Neural cell (in vitro differentiated cells): ENCODE measurements around the gene MRNIP. TPM values are rescaled to one million over a fixed set of nuclear protein-coding genes. Genes with fewer than 3 reads are reported as not detected.
"Not testable (repeated sequence)": the region's sequence is repeated elsewhere in the genome, so short reads cannot be mapped to it uniquely, and the experiment has no call there.

Source experiments
- H2AFZ ChIP-seq: fragments of 200-600, 300-800 bp; sonication (generic), shearing (Covaris generic); 2 replicates; pipeline ENCODE4 v1.6.0; 2014; ENCODE audit warnings: low read depth, mild to moderate bottlenecking, antibody characterized with exemption, low read length, moderate library complexity
- H3F3A ChIP-seq: fragments of 200-600 bp; shearing (Covaris generic); 2 replicates; pipeline ENCODE4 v1.6.1; 2016; ENCODE audit warnings: mild to moderate bottlenecking, moderate library complexity, mixed read lengths, antibody characterized with exemption, low read length; ENCODE audit not compliant: insufficient read depth, poor library complexity, severe bottlenecking
- H3K27ac ChIP-seq: fragments of 200-600, 300-800 bp; sonication (generic), shearing (Covaris generic); 2 replicates; pipeline ENCODE4 v1.5.1; 2014; ENCODE audit warnings: mild to moderate bottlenecking, low read length, moderate library complexity
- H3K27me3 ChIP-seq: fragments of 300-800, 200-600 bp; sonication (generic), shearing (Covaris generic); 2 replicates; pipeline ENCODE4 v1.6.0; 2014; ENCODE audit warnings: mild to moderate bottlenecking, low read depth, low read length, moderate library complexity; ENCODE audit not compliant: insufficient read depth
- H3K36me3 ChIP-seq: fragments of 300-800, 200-600 bp; sonication (generic), shearing (Covaris generic); 2 replicates; pipeline ENCODE4 v1.5.1; 2014; ENCODE audit warnings: mild to moderate bottlenecking, antibody characterized with exemption, low read length, moderate library complexity; ENCODE audit not compliant: insufficient read depth
- H3K4me2 ChIP-seq: fragments of 300-800, 200-600 bp; sonication (generic), shearing (Covaris generic); 2 replicates; pipeline ENCODE4 v1.6.0; 2014; ENCODE audit warnings: mild to moderate bottlenecking, low read length
- H3K4me3 ChIP-seq: fragments of 300-800, 200-600 bp; sonication (generic), shearing (Covaris generic); 2 replicates; pipeline ENCODE4 v1.5.1; 2014; ENCODE audit warnings: mild to moderate bottlenecking, low read length, moderate library complexity
- H3K79me2 ChIP-seq: fragments of 200-600 bp; shearing (Covaris generic); replicated peaks from 2 replicates; pipeline ENCODE4 v1.6.0; 2014; ENCODE audit warnings: mild to moderate bottlenecking, low read length, moderate library complexity; ENCODE audit not compliant: insufficient read depth
- H3K9ac ChIP-seq: fragments of 300-800, 200-600 bp; sonication (generic), shearing (Covaris generic); 2 replicates; pipeline ENCODE4 v1.6.1; 2016; ENCODE audit warnings: mild to moderate bottlenecking, low read length, mixed read lengths
- H3K9me2 ChIP-seq: fragments of 200-600 bp; shearing (Covaris generic); 2 replicates; pipeline ENCODE4 v1.6.1; 2016; ENCODE audit warnings: mild to moderate bottlenecking, low read length, mixed read lengths; ENCODE audit not compliant: insufficient read depth
- H3K9me3 ChIP-seq: fragments of 200-600, 300-800 bp; sonication (generic), shearing (Covaris generic); 2 replicates; pipeline ENCODE4 v1.6.1; 2016; ENCODE audit warnings: mild to moderate bottlenecking, mixed run types, low read length, moderate library complexity, mixed read lengths
- H4K20me1 ChIP-seq: fragments of 200-600 bp; shearing (Covaris generic); 2 replicates; pipeline ENCODE4 v1.6.1; 2016; ENCODE audit warnings: mild to moderate bottlenecking, mixed run types; ENCODE audit not compliant: insufficient read depth
- CTCF ChIP-seq: fragments of 450-650 bp; IDR thresholded peaks from 2 replicates; pipeline ENCODE4 v1.5.1; 2014; ENCODE audit warnings: antibody characterized with exemption, mild to moderate bottlenecking, moderate library complexity; ENCODE audit not compliant: poor library complexity, severe bottlenecking
- EP300 ChIP-seq: fragments of 450-650 bp; conservative IDR thresholded peaks from 2 replicates; pipeline ENCODE4 v1.6.1; 2014; ENCODE audit warnings: antibody characterized with exemption, mild to moderate bottlenecking, moderate library complexity; ENCODE audit not compliant: poor library complexity, severe bottlenecking
- EZH2 ChIP-seq: fragments of 200-600, 300-800 bp; shearing (Covaris generic), sonication (generic); IDR thresholded peaks from 2 replicates; pipeline ENCODE4 v1.6.1; 2014; ENCODE audit warnings: antibody characterized with exemption, low read length, borderline replicate concordance, mild to moderate bottlenecking; ENCODE audit not compliant: insufficient read depth, poor library complexity, severe bottlenecking
- MXI1 ChIP-seq: fragments of 450-650 bp; conservative IDR thresholded peaks from 2 replicates; pipeline ENCODE4 v1.6.1; 2014; ENCODE audit warnings: antibody characterized with exemption, mild to moderate bottlenecking; ENCODE audit not compliant: poor library complexity, severe bottlenecking
- POLR2AphosphoS5 ChIP-seq: IDR thresholded peaks from 2 replicates; pipeline ENCODE4 v1.6.1; 2012
- RAD21 ChIP-seq: fragments of 450-650 bp; conservative IDR thresholded peaks from 2 replicates; pipeline ENCODE4 v1.6.1; 2014; ENCODE audit warnings: antibody characterized with exemption, mild to moderate bottlenecking, moderate library complexity
- REST ChIP-seq: IDR thresholded peaks from 2 replicates; pipeline ENCODE4 v1.6.1; 2012; ENCODE audit warnings: borderline replicate concordance
- SMC3 ChIP-seq: fragments of 450-650 bp; conservative IDR thresholded peaks from 2 replicates; pipeline ENCODE4 v1.6.1; 2014; ENCODE audit warnings: antibody characterized with exemption, mild to moderate bottlenecking, moderate library complexity; ENCODE audit not compliant: poor library complexity
- TAF1 ChIP-seq: IDR thresholded peaks from 2 replicates; pipeline ENCODE4 v1.6.1; 2012; ENCODE audit warnings: low read depth
- polyA plus RNA-seq: library from polyadenylated mRNA; depleted of rRNA; stranded (reverse); fragments of >200 nt; gene quantifications from 2 replicates; pipeline ENCODE4 v1.2.3, GENCODE V29; 2014

The MRNIP gene
- polyA plus RNA-seq, 1 donor from 2014 or later: 121 TPM

- H3K36me3 ChIP-seq: no peaks in the 10 kb centered on the region
- no peaks in the 10 kb centered on the region for H3K9me3 ChIP-seq
- H3F3A ChIP-seq: no peaks in the 10 kb centered on the region
- H2AFZ ChIP-seq: no peak overlapping the region
- no peak overlapping the region for H3K4me2 ChIP-seq
- H3K79me2 ChIP-seq: no peaks in the 10 kb centered on the region
- no peak overlapping the region for H3K9ac ChIP-seq
- no peak for TF ChIP-seq MXI1
- no peak for TF ChIP-seq TAF1
- no peak for TF ChIP-seq REST
- TF ChIP-seq EZH2: no peak
- TF ChIP-seq POLR2AphosphoS5: no peak
- no peak for TF ChIP-seq CTCF
- TF ChIP-seq SMC3: no peak
- no peak for TF ChIP-seq EP300
- no peak for TF ChIP-seq RAD21
- H4K20me1 ChIP-seq: no peaks in the 10 kb centered on the region
- H3K9me2 ChIP-seq: no peaks in the 10 kb centered on the region
- H3K4me3 ChIP-seq: no peak overlapping the region
- H3K27me3 ChIP-seq: no peaks in the 10 kb centered on the region
- H3K27ac ChIP-seq: no peak overlapping the region
Observed at GRCh38 chr5:179792612-179793467, 65.8 kb downstream of the MRNIP start.

GRCh38 chr5:179791881-179792611, 66.6 kb downstream of the MRNIP start:
- H4K20me1 ChIP-seq: no peaks in the 10 kb centered on the region
- no peaks in the 10 kb centered on the region for H3K9me2 ChIP-seq
- H3K4me3 ChIP-seq: no peak overlapping the region
- no peak overlapping the region for H3K4me2 ChIP-seq
- H3K27ac ChIP-seq: no peak overlapping the region
- no peaks in the 10 kb centered on the region for H3K36me3 ChIP-seq
- no peaks in the 10 kb centered on the region for H3K27me3 ChIP-seq
- H3K9me3 ChIP-seq: no peaks in the 10 kb centered on the region
- H3K79me2 ChIP-seq: no peaks in the 10 kb centered on the region
- TF ChIP-seq SMC3: no peak
- TF ChIP-seq CTCF: no peak
- TF ChIP-seq EP300: no peak
- TF ChIP-seq TAF1: no peak
- no peak for TF ChIP-seq RAD21
- no peak for TF ChIP-seq MXI1
- no peak for TF ChIP-seq POLR2AphosphoS5
- no peaks in the 10 kb centered on the region for H3F3A ChIP-seq
- no peak overlapping the region for H3K9ac ChIP-seq
- H2AFZ ChIP-seq: no peak overlapping the region

GRCh38 chr5:179789278-179789677, 69.3 kb downstream of the MRNIP start:
- not testable (repeated sequence) for H3K4me2 ChIP-seq, H3K4me3 ChIP-seq, H3K9ac ChIP-seq, H2AFZ ChIP-seq, H3F3A ChIP-seq, H3K9me3 ChIP-seq, H3K27me3 ChIP-seq, H3K9me2 ChIP-seq, H3K36me3 ChIP-seq, H3K27ac ChIP-seq, H3K79me2 ChIP-seq, H4K20me1 ChIP-seq
